GM19193 (cell line): ENCODE data around the gene PCDH12.

Experiments used
- POLR2A ChIP-seq: IDR thresholded peaks from 4 replicates; pipeline ENCODE4 v1.6.1; 2011; ENCODE audit not compliant: insufficient read depth, insufficient read length; ENCODE audit errors: extremely low read depth

PCDH12 gene

DNA sequence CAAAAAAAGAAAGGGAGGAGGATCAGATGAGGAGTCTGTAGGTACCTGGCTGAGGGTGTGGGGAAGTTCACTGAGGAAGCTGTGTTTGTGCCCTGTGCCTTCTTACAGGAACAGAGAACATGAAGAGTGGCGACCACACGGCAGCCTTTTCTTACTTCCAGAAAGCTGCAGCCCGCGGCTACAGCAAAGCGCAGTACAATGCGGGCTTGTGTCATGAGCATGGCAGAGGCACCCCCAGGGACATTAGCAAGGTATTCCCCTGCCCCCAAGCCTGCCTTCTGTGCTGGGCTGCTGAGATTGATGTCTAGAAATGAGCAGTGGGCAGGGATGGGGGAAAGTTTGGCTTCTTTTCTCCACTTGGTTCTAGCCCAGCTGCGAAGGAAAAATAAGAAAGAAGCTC, 24.9 kb downstream of the PCDH12 start:
- no peak for TF ChIP-seq POLR2A

DNA sequence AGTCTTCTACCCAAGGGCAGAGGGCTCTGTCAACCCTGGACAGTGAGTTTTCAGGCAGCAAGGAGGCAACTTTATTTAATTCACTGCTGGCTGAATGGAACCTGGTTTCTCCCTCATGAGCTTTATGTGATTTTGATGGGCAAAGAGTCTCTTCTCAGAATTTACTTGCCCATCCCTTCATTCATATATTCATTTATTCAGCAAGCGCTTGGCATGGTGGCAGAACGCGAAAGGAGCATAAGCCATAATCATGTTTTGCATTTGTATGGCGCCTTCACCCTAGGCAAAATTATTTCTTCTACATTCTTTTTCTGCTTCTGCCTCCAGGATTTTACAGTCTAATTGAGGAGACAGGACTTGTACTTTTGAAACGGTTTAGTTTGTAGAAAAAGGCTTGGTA, 26.3 kb downstream of the PCDH12 start:
- TF ChIP-seq POLR2A = no peak

DNA sequence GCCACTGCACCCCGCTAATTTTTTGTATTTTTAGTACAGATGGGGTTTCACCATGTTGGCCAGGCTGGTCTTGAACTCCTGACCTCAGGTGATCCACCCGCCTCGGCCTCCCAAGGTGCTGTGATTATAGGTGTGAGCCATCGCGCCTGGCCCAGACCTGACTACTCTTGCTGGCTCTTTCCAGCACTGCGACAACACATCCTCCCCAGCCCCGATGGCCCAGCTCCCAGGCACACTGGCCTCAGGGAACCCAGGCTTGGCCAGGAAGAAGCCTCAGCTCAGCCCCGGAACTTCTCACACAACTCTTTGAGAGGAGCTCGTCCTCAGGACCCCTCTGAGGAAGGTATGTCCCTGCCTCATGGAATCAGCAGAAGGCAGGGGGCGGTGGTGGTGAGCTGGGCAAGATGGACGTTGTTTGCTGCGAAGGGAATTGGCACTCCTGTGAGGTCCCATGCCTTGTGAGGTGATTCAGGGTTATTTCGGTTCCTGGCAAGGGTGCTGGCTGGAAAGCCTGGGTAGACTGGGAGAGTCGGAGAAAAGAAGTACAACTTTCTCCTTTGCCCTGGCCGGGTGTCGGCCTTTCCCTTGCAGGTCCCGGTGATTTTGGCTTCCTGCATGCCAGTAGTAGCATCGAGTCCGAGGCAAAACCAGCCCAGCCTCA, 28.5 kb downstream of the PCDH12 start:
- TF ChIP-seq POLR2A = no peak

GRCh38 chr5:141928051-141928450, 30.0 kb downstream of the PCDH12 start:
- no peak for TF ChIP-seq POLR2A

DNA sequence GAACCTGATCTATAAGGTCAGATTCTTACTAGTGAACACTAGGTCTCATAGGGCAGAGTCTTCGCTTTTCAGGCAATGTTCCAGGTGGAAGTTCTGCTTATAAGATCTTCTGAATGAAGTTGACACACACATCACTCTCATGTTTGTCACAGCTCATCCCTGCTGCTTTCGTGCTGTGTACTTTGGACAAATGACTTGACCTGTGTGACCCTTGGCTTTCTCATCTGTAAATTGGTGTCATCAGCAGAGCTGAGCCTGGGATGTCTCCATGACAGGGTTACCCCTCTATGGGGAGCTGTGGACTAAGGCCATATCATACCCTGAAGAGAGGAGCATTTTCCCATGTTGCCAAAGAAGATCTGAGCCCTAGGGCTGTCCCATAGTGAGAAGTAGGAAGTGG, 31.6 kb downstream of the PCDH12 start:
- TF ChIP-seq POLR2A = no peak

GRCh38 chr5:141923448-141924313, 34.3 kb downstream of the PCDH12 start, which contains the start of gene DELE1:
DELE1 (plus strand) TSS chr5:141923871; CDS start chr5:141923942, 71 bp downstream.
- TF ChIP-seq POLR2A = peak; percentile 93

DNA sequence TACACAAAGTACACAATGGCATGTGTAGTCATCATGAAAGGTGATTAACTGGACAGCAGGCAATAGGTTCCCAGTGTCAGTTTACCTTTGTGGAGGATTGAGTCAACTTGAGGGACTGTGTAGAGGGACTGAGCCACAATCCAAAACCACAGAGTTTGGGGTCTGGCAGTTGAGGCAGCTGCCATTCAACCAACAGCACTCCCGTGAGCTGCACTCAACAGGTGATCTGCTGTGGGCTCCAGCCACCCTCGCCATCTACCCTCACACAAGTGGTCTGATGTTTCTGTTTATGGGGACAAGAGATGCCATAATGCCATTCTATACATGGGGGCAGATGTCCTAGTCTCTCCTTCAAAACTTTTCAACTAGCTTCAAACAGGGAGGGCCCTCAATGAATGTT, 37.2 kb downstream of the PCDH12 start:
- TF ChIP-seq POLR2A = no peak

DNA sequence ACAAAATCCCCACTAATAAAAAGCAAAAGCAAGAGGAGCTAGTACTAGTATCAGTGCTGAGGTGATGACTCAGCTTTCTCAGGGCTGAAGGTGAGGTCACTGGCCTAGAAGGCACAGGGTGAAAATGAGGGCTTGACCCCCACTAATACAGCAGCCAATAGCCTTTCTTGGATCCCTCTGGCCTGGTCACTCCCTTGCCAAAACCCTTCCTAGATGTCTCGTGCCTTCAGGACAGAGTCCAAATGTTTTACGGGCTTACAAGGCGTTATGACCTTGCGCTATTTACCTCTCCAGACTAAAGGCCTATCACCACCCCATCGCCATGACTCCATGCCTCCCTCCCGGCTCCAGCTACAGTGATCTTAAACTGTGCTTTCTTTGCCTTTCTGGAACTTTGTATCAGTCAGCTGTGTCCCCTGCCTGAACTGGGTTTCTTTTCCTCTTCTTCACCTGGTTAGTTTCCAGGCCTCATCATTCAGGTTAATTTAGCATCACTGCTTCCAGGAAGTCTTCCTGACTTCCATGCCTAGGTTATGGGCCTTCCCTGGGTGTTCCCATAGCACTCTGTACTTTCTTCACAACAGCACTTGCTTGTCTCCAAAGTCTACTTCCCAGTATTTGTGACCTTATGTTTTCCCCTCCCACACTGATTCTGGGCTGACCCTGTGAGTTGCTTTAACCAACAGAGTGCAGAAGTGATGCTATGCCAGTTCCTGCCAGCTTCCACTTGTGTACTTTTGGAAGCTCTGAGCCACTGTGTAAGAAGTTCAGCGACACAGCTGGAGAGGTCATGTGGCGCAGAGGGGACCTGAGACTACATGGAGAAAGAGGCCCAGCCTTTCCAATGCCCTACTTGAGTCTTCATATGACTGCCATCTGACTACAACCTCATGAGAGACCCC, 38.5 kb downstream of the PCDH12 start:
- TF ChIP-seq POLR2A = no peak

DNA sequence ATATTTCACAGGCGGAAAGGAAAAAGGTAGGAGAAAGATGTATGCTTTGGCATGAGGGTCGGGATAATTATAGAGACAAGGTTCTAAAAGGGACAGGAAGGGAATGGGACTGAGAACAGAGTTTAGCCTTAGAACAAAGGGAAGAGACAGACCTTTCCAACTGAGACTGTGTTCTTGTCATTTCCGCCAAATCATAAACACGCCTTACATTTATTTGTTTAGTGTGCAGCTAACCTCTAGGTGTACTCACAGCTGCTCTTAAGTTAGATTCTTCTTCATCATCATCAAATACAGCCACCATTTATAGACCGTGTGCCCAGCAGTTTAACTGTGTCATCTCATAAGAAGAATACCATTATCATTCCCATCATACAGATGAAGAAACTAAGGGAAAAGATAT, 40.2 kb downstream of the PCDH12 start:
- TF ChIP-seq POLR2A = no peak

GRCh38 chr5:141916522-141916921, 41.5 kb downstream of the PCDH12 start:
- TF ChIP-seq POLR2A = no peak

GRCh38 chr5:141915881-141916336, 42.1 kb downstream of the PCDH12 start:
- TF ChIP-seq POLR2A = no peak

GRCh38 chr5:141914797-141915196, 43.2 kb downstream of the PCDH12 start:
- TF ChIP-seq POLR2A = no peak

- TF ChIP-seq POLR2A = no peak
These were observed 43.7 kb downstream of the PCDH12 start for GRCh38 chr5:141914199-141914743.

GRCh38 chr5:141913560-141914198, 44.3 kb downstream of the PCDH12 start:
- no peak for TF ChIP-seq POLR2A
